Measurements from ENCODE around the gene CACNB1. TPM values are rescaled to one million over a fixed set of nuclear protein-coding genes. Genes with fewer than 3 reads are reported as not detected.

CACNB1 gene
- total and polyA plus RNA-seq, 4 donors, result 15.5 to 57.5 (median 31.2) TPM

GRCh38 chr17:39164675-39165143 lies 32.8 kb downstream of the CACNB1 start:
- Histone ChIP-seq H3K4me3 (ENCODE audit: low read depth, low read length) (peak overlapping the region; percentile 63), H3K4me1 (ENCODE audit: control insufficient read depth, insufficient read depth, low read length) (peaks cover 23% of the 10 kb centered on the region), H3K9me3 (ENCODE audit: control insufficient read depth, insufficient read depth, low read length) (no peaks in the 10 kb centered on the region), H3K36me3 (ENCODE audit: control insufficient read depth, insufficient read depth, low read length) (no peaks in the 10 kb centered on the region), H3K27ac (ENCODE audit: low read depth, low read length) (no peak overlapping the region), H3K27me3 (ENCODE audit: control insufficient read depth, insufficient read depth, low read length) (peaks cover 37% of the 10 kb centered on the region)
- DNase-seq (ENCODE audit: low read depth in 4 of 6, low spot score in 6 of 6), result peak in 4 of 6 donors; percentile 65 to 96 (median 80)
- WGBS (ENCODE audit: insufficient coverage), result 0% methylated on average over 15 of the region's 15 CpGs

- DNase-seq (ENCODE audit: low read depth in 4 of 6, low spot score in 6 of 6), result no peak
- WGBS (ENCODE audit: insufficient coverage), result 75% methylated on average over 1 of the region's 2 CpGs
- H3K9me3 ChIP-seq (ENCODE audit: control insufficient read depth, insufficient read depth, low read length), result no peaks in the 10 kb centered on the region
- H3K36me3 ChIP-seq (ENCODE audit: control insufficient read depth, insufficient read depth, low read length), result no peaks in the 10 kb centered on the region
- peaks cover 29% of the 10 kb centered on the region for H3K27me3 ChIP-seq (ENCODE audit: control insufficient read depth, insufficient read depth, low read length)
- H3K27ac ChIP-seq (ENCODE audit: low read depth, low read length), result no peak overlapping the region
- no peak overlapping the region for H3K4me3 ChIP-seq (ENCODE audit: low read depth, low read length)
- H3K4me1 ChIP-seq (ENCODE audit: control insufficient read depth, insufficient read depth, low read length), result peaks cover 23% of the 10 kb centered on the region
Observed at GRCh38 chr17:39161962-39162361, 35.5 kb downstream of the CACNB1 start.

GRCh38 chr17:39158623-39159022 lies 38.8 kb downstream of the CACNB1 start:
- WGBS (ENCODE audit: insufficient coverage), result 90% methylated on average over 2 of the region's 2 CpGs
- no peaks in the 10 kb centered on the region for H3K36me3 ChIP-seq (ENCODE audit: control insufficient read depth, insufficient read depth, low read length)
- H3K4me3 ChIP-seq (ENCODE audit: low read depth, low read length), result no peak overlapping the region
- DNase-seq (ENCODE audit: low read depth in 4 of 6, low spot score in 6 of 6), result no peak
- peaks cover 3% of the 10 kb centered on the region for H3K27me3 ChIP-seq (ENCODE audit: control insufficient read depth, insufficient read depth, low read length)
- peaks cover 8% of the 10 kb centered on the region for H3K4me1 ChIP-seq (ENCODE audit: control insufficient read depth, insufficient read depth, low read length)
- no peaks in the 10 kb centered on the region for H3K9me3 ChIP-seq (ENCODE audit: control insufficient read depth, insufficient read depth, low read length)
- no peak overlapping the region for H3K27ac ChIP-seq (ENCODE audit: low read depth, low read length)

GRCh38 chr17:39156491-39156890 lies 41.0 kb downstream of the CACNB1 start:
- peaks cover 6% of the 10 kb centered on the region for H3K27me3 ChIP-seq (ENCODE audit: control insufficient read depth, insufficient read depth, low read length)
- no peaks in the 10 kb centered on the region for H3K9me3 ChIP-seq (ENCODE audit: control insufficient read depth, insufficient read depth, low read length)
- DNase-seq (ENCODE audit: low read depth in 4 of 6, low spot score in 6 of 6), result no peak
- no peaks in the 10 kb centered on the region for H3K36me3 ChIP-seq (ENCODE audit: control insufficient read depth, insufficient read depth, low read length)
- H3K4me3 ChIP-seq (ENCODE audit: low read depth, low read length), result no peak overlapping the region
- WGBS (ENCODE audit: insufficient coverage), result 48% methylated on average over 3 of the region's 7 CpGs
- H3K4me1 ChIP-seq (ENCODE audit: control insufficient read depth, insufficient read depth, low read length), result peaks cover 26% of the 10 kb centered on the region
- H3K27ac ChIP-seq (ENCODE audit: low read depth, low read length), result no peak overlapping the region

- H3K27ac ChIP-seq (ENCODE audit: low read depth, low read length), result no peak overlapping the region
- no peaks in the 10 kb centered on the region for H3K36me3 ChIP-seq (ENCODE audit: control insufficient read depth, insufficient read depth, low read length)
- DNase-seq (ENCODE audit: low read depth in 4 of 6, low spot score in 6 of 6), result no peak
- no peak overlapping the region for H3K4me3 ChIP-seq (ENCODE audit: low read depth, low read length)
- H3K4me1 ChIP-seq (ENCODE audit: control insufficient read depth, insufficient read depth, low read length), result peaks cover 31% of the 10 kb centered on the region
- H3K27me3 ChIP-seq (ENCODE audit: control insufficient read depth, insufficient read depth, low read length), result peaks cover 10% of the 10 kb centered on the region
- H3K9me3 ChIP-seq (ENCODE audit: control insufficient read depth, insufficient read depth, low read length), result no peaks in the 10 kb centered on the region
- no CpG with 5 or more reads among the region's 2 CpGs for WGBS (ENCODE audit: insufficient coverage)
Observed at GRCh38 chr17:39155654-39156053, 41.8 kb downstream of the CACNB1 start.

- H3K27ac ChIP-seq (ENCODE audit: low read depth, low read length), result peak overlapping the region; percentile 90
- peak; percentile 80 to 97 (median 88) for DNase-seq (ENCODE audit: low read depth in 4 of 6, low spot score in 6 of 6)
- 0% methylated on average over 5 of the region's 16 CpGs for WGBS (ENCODE audit: insufficient coverage)
Observed at GRCh38 chr17:39153599-39154051, 43.8 kb downstream of the CACNB1 start.

GRCh38 chr17:39151943-39152818 lies 45.3 kb downstream of the CACNB1 start:
- peaks cover 38% of the 10 kb centered on the region for H3K4me1 ChIP-seq (ENCODE audit: control insufficient read depth, insufficient read depth, low read length)
- H3K27me3 ChIP-seq (ENCODE audit: control insufficient read depth, insufficient read depth, low read length), result peaks cover 11% of the 10 kb centered on the region
- DNase-seq (ENCODE audit: low read depth in 4 of 6, low spot score in 6 of 6), result peak in 1 of 6 donors; percentile 75
- no peaks in the 10 kb centered on the region for H3K36me3 ChIP-seq (ENCODE audit: control insufficient read depth, insufficient read depth, low read length)
- peak overlapping the region; percentile 90 for H3K27ac ChIP-seq (ENCODE audit: low read depth, low read length)
- no peaks in the 10 kb centered on the region for H3K9me3 ChIP-seq (ENCODE audit: control insufficient read depth, insufficient read depth, low read length)
- 10% methylated on average over 16 of the region's 25 CpGs for WGBS (ENCODE audit: insufficient coverage)
- H3K4me3 ChIP-seq (ENCODE audit: low read depth, low read length), result peak overlapping the region; percentile 79

More at GRCh38 chr17:39153599-39154051, 43.8 kb downstream of the CACNB1 start:
- no peaks in the 10 kb centered on the region for H3K9me3 ChIP-seq (ENCODE audit: control insufficient read depth, insufficient read depth, low read length)
- peaks cover 38% of the 10 kb centered on the region for H3K4me1 ChIP-seq (ENCODE audit: control insufficient read depth, insufficient read depth, low read length)
- H3K4me3 ChIP-seq (ENCODE audit: low read depth, low read length), result peak overlapping the region; percentile 79
- peaks cover 11% of the 10 kb centered on the region for H3K27me3 ChIP-seq (ENCODE audit: control insufficient read depth, insufficient read depth, low read length)
- H3K36me3 ChIP-seq (ENCODE audit: control insufficient read depth, insufficient read depth, low read length), result no peaks in the 10 kb centered on the region

GRCh38 chr17:39151150-39151942 lies 46.1 kb downstream of the CACNB1 start, which contains the start of gene PLXDC1:
TSS of gene PLXDC1 (minus strand) at chr17:39151637. CDS start at chr17:39151437, 200 bp downstream.
- DNase-seq (ENCODE audit: low read depth in 4 of 6, low spot score in 6 of 6), result peak in 2 of 6 donors; percentile 34 to 44
- WGBS (ENCODE audit: insufficient coverage), result under 1% methylated on average over 40 of the region's 68 CpGs
- H3K27me3 ChIP-seq (ENCODE audit: control insufficient read depth, insufficient read depth, low read length), result peaks cover 11% of the 10 kb centered on the region
- H3K4me3 ChIP-seq (ENCODE audit: low read depth, low read length), result peak within 1 kb of the TSS; percentile 79
- peaks cover 38% of the 10 kb centered on the region for H3K4me1 ChIP-seq (ENCODE audit: control insufficient read depth, insufficient read depth, low read length)
- no peaks in the 10 kb centered on the region for H3K36me3 ChIP-seq (ENCODE audit: control insufficient read depth, insufficient read depth, low read length)
- H3K9me3 ChIP-seq (ENCODE audit: control insufficient read depth, insufficient read depth, low read length), result no peaks in the 10 kb centered on the region
- peak within 1 kb of the TSS; percentile 90 for H3K27ac ChIP-seq (ENCODE audit: low read depth, low read length)

GRCh38 chr17:39150795-39151149 lies 46.7 kb downstream of the CACNB1 start:
- Histone ChIP-seq H3K4me3 (ENCODE audit: low read depth, low read length) (peak overlapping the region; percentile 42), H3K4me1 (ENCODE audit: control insufficient read depth, insufficient read depth, low read length) (peaks cover 38% of the 10 kb centered on the region), H3K36me3 (ENCODE audit: control insufficient read depth, insufficient read depth, low read length) (no peaks in the 10 kb centered on the region), H3K27me3 (ENCODE audit: control insufficient read depth, insufficient read depth, low read length) (peaks cover 11% of the 10 kb centered on the region), H3K27ac (ENCODE audit: low read depth, low read length) (no peak overlapping the region), H3K9me3 (ENCODE audit: control insufficient read depth, insufficient read depth, low read length) (no peaks in the 10 kb centered on the region)
- no peak for DNase-seq (ENCODE audit: low read depth in 4 of 6, low spot score in 6 of 6)
- WGBS (ENCODE audit: insufficient coverage), result 0% methylated on average over 1 of the region's 5 CpGs

All from spinal cord (tissue), 10 donors.